ENCODE results near the gene NFIA.

DNA sequence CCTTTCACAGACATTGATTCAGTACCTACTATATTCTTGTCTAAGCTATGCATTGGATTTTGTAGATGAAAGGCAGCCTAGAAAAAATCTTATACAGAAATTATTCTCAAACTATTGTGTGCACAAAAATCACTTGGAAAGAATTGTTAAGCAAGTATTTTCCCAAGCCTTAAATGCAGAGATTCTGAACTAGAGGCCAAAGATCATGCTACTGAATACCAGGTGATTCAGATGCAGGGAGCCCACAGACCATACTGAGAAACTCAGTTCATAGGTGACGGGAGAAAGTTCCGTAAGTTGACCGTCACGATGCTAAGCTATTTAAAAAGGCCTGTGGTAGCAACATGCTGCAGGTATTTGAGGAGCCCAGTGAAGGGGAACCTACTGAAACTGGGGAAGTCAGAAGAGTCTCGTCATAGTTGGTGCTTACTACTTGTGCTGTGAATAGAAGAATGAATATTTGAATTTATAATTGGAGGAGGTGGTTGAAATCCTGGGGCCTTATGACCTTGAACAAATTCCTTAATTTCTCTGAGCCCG lies 150.8 kb downstream of the NFIA start:
- no peak for TF ChIP-seq EZH2phosphoT487 (IDR thresholded peaks at IDR 0.05; ENCODE audit: low read length)
- TF ChIP-seq, protein P1, sequence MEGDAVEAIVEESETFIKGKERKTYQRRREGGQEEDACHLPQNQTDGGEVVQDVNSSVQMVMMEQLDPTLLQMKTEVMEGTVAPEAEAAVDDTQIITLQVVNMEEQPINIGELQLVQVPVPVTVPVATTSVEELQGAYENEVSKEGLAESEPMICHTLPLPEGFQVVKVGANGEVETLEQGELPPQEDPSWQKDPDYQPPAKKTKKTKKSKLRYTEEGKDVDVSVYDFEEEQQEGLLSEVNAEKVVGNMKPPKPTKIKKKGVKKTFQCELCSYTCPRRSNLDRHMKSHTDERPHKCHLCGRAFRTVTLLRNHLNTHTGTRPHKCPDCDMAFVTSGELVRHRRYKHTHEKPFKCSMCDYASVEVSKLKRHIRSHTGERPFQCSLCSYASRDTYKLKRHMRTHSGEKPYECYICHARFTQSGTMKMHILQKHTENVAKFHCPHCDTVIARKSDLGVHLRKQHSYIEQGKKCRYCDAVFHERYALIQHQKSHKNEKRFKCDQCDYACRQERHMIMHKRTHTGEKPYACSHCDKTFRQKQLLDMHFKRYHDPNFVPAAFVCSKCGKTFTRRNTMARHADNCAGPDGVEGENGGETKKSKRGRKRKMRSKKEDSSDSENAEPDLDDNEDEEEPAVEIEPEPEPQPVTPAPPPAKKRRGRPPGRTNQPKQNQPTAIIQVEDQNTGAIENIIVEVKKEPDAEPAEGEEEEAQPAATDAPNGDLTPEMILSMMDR (IDR thresholded peaks at IDR 0.05; ENCODE audit: low read length), result no peak
